GM12874 (cell line): ENCODE results near the gene SESN3.

Experiments
- TF ChIP-seq, protein P1 (sequence below): IDR thresholded peaks from 2 replicates; pipeline ENCODE4 v1.5.1; 2011; ENCODE audit warnings: low read depth, mild to moderate bottlenecking, control low read depth, low read length, moderate library complexity; ENCODE audit not compliant: insufficient read depth

Gene SESN3

DNA sequence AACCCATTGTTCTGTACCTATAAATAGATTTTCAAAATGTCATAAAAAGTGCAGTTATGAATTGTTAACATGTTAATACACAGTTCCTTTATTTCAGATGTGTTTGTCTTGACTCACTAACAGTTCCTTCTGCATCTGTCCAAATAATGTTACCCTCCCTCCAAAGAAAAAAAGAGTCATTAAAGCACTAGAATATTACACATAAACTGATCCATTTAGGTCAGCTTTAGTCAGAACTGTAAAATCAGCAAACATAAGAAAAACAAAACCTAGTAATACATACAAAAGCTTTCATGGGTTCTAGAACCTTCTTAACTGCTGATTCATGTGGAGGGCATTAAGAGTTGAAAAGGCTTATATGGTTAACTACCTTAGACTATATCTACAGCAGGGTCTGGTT is 65.4 kb downstream of the SESN3 start:
- TF ChIP-seq, protein P1, sequence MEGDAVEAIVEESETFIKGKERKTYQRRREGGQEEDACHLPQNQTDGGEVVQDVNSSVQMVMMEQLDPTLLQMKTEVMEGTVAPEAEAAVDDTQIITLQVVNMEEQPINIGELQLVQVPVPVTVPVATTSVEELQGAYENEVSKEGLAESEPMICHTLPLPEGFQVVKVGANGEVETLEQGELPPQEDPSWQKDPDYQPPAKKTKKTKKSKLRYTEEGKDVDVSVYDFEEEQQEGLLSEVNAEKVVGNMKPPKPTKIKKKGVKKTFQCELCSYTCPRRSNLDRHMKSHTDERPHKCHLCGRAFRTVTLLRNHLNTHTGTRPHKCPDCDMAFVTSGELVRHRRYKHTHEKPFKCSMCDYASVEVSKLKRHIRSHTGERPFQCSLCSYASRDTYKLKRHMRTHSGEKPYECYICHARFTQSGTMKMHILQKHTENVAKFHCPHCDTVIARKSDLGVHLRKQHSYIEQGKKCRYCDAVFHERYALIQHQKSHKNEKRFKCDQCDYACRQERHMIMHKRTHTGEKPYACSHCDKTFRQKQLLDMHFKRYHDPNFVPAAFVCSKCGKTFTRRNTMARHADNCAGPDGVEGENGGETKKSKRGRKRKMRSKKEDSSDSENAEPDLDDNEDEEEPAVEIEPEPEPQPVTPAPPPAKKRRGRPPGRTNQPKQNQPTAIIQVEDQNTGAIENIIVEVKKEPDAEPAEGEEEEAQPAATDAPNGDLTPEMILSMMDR, result no peak

DNA sequence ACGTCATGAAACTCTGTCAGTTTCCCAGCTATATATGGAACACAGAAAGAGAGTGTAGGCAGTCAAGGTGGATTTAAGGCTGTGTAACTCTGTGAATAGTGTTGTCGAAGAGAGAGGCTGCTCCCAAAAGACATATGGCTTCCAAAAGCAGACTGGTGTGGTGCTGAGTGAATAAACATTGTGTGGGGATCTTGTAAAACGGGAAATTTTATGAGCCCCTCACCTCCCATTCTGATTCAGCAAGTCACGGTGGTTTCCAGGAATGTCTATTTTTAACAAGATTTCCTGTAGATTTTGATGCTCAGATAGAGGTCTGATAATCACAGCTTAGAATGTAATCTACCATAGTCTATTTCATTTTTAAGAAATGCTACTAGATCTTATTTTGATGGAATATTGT is 67.9 kb downstream of the SESN3 start:
- TF ChIP-seq, protein P1, result no peak

- TF ChIP-seq, protein P1, result no peak
Measured at GRCh38 chr11:95161248-95161647, 69.8 kb downstream of the SESN3 start.

DNA sequence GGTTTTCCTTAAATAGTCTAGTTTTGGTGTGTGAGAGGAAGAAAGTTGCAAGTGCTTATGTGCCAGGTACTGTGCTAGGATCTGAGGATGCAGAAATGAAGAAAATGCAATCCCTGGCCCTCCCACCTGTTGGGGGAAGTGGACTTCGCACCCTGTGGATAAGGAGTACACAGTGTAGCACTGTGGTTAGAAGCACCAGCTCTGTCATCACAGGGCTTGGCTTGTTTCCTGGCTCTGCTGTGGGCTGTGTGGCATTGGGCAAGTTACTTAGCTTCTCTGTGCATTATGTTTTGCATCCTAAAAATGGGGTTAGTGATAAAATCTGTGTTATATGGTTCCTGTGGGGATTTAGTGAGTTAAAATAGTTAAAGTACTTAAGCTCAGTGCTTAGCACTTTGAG is 73.2 kb downstream of the SESN3 start:
- TF ChIP-seq, protein P1, result no peak

GRCh38 chr11:95156916-95157541 is 74.0 kb downstream of the SESN3 start:
- TF ChIP-seq, protein P1, result no peak

DNA sequence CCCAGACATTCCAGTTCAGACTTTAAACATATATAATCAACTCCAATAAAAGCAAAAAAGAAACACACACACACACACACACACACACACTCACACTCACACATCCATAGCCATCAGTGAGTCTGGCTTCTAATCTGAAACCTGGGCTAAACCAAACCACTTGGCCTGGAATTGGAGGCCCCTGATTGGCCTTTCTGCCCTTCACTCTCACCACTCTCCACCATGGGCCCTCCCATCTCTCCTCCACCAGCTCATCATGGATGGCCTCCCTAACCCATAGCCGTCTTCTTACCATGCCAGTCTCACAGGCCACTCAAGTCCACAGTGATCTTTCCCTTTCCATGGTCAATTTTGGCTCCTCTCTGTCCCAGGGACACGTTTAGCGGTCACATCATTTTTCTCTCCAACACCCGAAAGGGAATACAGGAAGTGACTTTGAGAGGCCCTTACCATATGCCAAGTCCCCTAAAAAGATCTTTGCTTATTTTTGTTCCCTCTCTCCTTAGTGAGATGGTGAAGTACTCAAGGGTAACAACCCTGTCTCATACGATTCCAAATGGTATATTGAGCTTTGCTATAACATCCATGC is 74.8 kb downstream of the SESN3 start:
- TF ChIP-seq, protein P1, result no peak

GRCh38 chr11:95155385-95155784 is 75.6 kb downstream of the SESN3 start:
- TF ChIP-seq, protein P1, result no peak

DNA sequence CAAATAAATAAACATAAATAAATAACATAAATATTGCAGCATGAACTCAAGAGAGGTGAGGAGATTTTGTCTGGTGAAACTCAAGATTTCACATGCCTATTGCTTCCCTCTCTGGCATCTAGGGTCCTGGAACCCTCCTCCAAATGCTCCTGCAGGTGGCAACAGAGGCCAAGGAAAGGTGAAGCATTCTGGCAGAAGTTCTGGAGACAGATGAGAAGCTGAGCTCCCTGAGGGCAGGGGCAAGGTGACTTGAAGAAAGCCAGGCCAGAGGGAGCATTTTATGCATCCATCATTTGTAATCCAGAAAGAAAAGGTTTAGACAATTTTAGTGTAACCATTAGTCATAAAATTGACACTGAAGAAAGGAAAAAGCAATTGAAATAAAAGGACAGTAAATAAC is 76.5 kb downstream of the SESN3 start:
- TF ChIP-seq, protein P1, result peak; percentile 69
